Superior temporal gyrus (tissue), 1 donor: ENCODE results near the gene NPHP4.

Experiments used
- DNase-seq: peaks from one replicate; pipeline ENCODE4 v3.0.0-alpha.2; 2016; ENCODE audit errors: extremely low spot score

The NPHP4 gene

DNA sequence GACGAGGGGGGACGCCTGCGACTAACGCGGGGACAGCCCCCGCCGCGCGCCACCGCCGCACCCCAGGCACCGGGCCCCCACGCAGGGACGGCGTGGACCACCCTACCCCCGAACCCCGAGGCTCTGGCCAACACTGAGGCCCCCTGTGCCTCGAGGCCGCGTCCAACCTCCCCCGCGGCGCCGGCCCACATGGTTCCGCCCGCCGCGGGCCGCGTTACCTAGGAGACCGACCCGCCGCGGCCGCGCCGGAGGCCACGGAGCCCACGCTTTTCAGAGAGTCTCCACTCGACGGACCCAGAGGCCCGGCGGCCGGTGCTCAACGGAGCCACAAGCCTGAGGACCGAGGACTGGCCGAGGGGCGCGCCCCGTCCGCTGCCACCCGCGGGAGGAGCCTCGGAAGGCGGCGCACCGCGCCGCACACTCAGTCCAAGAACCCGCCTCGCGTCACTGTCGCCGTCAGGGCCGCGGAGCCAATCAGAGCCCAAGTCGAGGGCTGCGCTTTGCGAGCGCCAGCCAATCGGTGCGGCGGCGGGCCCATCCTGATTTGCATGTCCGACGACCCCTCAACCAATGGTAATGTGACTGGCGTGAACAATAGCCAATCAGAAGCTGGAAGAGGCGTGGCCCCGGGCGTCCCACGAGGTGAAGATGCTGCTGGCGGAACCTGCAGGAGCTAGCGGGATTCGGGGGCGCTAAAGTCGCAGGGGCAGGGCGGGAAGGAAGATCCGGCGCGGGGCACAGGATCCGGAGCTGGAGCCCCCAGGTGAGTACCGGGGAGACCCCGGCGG is at the start of gene NPHP4:
TSS of gene NPHP4 (minus strand) at position 400 of the 788 bp plus-strand sequence. CDS start 6,136 bp downstream, outside the sequence.
- peak; percentile 100 for DNase-seq

DNA sequence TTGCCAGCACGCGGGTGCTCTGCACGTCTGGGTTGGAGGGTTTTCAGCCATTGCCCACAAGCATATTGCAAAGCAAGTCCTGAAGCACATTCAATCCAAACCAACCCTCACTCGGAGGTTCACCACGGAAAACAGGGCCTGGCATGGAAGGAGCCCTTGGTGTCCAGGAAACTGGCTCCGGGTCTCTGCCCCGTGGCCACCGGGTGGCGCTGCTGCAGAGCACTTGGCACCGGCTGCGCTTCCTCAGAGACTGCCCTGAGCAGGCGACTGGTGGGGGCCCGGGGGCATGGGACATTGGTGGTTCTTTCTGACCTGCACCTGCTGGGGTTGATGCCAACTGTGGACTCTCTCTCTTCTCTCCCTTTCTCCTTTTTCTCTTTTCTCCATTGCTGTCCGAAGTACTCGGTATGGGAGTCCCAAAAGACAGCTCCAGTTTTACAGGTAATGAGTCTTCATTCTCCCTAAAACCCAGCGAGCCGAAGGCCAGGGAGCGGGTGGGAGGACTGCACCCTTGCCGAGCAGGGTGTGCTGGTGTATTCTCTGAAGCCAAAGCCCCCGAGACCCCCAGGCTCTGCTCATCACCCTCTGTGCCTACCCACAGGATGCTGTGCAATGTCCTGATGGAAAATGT is 49.3 kb upstream of the NPHP4 start:
- DNase-seq: no peak

DNA sequence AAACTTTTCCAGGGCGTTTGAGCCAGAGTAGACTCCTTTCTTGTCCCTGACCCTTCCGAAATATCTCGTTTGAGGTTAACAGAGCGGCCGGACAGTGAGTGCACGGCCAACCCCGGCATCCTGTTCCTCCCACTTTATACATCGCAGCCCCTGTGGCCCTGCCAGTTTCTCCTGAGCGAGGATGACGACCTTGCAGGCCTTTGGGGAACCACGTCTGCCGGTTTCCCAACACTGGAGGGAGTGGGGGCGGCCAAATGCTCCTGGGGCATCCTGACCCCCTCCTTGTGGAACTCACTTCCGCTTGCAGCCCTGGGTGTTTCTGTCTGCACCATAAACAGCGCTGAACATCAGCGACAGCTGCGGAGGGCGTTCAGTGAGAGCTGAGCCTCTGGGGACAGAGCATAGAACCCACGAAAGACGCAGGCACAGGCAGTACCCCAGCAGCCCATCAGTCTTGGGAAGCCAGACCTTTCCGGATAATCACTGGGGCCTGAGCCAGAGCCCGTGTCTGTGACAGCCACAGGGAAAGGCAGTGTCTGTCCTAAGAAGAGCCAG is 48.7 kb upstream of the NPHP4 start:
- DNase-seq: no peak

DNA sequence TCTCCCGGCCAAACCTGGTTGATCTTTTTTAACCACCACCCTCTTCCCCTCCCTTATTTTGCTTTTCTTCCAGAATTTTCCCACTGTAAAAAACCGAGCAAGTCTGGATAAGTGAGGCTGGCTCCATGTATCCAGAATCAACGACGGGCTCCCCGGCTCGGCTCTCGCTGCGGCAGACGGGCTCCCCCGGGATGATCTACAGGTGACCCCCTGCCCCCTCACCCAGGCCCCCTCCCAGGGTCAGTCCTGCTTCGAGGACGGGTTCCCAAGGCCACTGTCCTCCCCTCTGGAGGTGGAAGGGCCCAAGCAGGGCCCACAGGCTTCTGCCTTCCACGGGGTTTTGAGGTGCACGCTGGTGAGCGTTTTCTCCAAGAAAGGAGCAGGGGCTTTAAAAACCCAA is 48.2 kb upstream of the NPHP4 start:
- DNase-seq: no peak

DNA sequence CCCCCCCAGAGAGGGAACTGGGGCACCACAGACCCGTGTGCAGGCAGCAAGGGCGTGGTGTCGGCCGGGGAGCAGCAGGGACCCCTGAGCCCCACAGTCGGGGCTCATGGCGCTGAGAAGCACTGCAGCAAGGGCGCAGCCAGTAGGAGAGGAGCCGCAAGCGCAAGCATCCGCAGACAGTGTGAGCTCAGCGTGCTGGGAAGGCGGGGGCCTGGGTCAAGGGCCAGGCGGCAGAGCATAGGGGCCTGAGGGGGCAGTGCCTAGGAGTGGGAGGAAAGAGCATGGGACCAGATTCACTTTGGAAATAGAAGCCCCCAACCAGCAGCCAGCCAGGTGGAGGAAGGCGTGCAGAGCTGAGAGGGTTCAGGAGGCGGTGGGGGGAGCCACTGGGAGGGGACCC is 46.8 kb upstream of the NPHP4 start:
- no peak for DNase-seq

DNA sequence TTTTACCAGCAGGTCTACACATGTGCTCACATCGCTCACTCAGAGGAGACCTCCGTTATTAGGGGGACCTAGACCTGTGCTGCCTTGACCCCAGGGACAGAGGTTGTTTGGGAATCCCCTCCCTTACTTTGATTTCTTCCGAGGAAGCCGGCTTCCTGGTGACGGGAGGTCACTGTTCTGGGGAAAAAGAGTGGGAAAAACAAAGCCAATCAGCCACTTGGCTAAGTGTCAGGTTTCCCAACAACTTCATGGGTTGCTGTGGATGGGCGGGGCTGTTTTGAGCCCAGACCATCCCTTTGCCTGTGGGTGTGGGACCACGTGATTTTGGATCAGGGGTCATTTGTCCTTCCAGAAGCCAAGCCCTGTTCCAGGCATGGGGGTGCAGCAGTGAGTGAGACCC is 46.4 kb upstream of the NPHP4 start:
- DNase-seq: no peak

DNA sequence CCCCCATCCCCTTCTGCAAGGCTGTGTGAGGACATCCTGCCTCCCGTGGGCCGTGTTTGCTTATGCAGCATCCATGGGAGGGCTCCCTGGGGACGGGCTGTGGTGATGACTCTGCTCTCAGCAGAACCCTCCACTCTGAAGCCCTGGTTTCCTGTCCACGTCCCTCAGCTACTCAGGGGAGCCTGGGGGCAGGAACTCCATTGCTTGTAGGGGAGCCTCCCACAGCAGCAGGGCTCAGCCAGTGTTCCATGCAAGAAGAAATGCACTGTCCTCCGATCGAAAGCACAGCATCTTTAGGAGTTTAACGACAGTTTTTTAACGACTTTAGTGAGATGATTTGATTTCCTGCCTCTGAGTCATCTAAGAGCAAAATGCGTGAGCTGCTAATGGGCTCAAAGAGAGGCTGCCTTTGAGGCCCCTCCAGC is 45.1 kb upstream of the NPHP4 start:
- DNase-seq: no peak

DNA sequence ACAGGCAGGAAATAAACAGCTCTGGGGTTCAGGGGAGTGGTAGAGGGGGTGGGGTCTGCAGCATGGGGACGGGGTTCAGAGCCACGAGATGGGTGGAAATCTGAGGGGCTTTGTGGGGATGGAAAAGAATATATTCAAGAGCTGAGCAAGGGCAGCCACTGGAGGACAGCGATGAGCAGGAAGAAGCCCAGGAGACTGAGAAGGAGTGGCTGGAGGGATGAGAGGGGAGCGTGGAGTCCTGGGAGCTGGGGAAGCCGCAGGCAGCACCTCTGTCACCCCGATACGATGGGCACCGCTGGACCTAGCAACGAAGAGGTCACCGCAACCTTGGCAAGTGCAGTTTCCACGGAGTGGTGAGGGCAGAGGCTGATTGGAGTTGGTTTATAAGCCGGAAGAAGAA is 43.5 kb upstream of the NPHP4 start:
- no peak for DNase-seq

DNA sequence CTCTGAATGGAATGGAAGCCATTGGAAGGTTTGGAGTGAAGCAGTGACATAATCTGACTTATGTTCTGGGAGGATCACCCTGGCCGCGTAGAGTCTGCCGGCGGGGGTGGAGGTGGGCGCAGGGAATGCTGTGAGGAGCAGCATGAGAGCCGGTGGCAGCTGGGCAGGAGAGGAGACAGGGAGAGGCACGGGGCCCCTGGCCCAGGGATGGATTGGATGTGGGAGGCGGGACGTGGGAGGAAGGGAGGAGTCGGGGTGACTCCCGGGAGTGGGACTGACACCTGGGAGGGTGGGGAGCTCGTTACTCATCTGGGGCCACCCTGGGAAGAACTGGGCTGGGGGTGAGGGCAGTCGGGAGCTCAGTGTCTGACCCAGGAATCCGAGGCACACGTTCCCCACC is 43.1 kb upstream of the NPHP4 start:
- DNase-seq: no peak

DNA sequence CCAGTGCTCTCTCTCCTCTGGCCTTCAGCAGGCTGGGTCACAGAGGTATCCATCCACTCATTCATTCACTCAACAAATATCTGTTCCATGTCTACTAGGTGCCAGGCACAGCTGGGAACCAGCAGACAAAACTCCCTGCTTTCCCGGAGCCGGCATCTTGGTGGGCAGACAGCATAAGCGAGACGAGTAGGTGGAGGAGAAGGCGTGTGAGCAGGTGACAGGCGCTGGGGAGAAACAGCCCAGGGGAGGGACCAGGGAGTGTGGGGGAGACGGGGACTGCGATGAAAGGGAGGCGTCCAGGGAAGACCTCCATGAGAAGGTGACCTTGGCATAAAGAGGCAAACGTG is 42.5 kb upstream of the NPHP4 start:
- no peak for DNase-seq

DNA sequence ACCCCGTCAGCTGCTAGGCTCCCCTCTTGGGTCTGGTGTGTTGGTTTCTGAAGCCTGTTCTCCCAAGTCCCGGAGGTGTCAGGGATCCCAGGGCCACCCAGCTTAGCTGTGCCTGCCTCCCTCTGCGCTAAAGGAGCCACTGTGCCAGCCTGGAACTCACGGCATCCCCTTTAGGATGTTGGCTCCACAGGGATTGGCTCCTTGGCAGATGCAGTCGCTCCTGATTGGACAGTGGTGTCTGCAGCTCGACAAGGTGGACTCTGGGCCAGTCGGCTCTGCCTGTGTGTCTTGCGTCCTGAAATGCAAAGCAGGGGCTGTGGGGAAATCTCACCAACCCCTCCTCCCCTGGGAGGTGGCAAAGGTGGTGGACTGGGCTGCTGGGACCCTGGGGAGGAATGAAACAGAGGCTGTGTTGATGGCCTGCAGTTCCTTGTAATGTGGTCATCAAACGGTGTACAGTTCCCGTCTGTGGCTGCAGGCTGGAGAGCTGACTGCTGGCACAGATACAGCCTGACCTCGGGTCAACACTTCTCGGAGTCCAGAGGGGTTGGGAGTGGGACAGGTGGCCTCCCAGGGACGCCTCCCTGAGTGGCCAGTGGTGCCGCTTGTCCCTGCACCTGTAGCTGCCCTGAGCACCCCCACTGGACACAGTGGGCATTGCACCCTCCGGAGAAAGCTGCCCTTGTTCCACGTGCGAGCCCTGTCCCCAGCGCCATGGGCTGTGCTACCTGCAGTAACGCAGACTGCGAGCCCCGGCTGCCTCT is 41.9 kb upstream of the NPHP4 start:
- peak; percentile 73 for DNase-seq

DNA sequence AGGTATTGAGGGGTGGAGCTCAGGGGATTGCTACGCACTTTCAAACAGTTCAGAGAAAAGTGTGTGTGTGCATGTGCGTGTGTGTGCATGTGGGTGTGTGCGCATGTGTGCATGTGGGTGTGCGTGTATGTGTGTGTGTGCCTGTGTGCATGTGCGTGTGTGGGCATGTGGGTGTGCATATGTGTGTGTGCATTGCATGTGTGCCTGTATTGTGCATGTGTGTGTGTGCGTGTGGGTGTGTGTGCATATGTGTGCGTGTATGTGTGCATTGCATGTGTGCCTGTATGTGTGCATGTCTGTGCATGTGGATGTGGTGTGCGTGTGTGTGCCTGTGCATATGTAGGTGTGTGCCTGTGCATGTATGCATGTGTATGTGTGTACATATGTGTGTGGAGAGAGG is 40.9 kb upstream of the NPHP4 start:
- no peak for DNase-seq

DNA sequence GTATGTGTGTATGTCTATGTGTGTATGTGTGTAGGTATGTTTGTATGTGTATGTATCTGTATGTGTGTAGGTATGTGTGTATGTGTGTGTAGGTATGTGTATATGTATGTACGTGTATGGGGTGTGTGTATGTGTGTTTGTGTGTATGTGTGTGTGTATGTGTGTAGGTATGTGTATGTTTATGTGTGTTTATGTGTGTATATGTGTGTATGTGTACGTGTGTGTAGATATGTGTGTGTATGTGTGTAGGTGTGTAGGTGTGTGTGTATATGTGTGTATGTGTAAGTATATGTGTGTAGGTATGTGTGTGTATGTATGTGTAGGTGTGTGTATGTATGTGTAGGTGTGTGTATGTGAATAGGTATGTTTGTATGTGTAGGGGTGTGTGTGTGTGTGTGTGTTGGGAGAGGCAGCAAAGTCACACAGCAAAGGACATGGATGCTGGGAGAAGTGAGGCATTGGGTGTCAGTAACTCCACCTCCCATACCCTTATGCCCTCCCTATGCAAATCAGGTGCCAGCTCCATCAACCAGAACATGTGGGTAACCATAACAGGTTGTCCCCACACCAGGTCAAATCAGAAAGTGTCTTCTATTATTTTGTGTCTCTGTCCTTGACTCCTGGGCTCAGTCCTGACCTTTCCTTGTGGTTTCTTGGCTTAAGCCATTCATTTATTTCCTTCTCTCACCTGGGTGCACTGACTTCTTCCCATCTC is 38.5 kb upstream of the NPHP4 start:
- DNase-seq: no peak

DNA sequence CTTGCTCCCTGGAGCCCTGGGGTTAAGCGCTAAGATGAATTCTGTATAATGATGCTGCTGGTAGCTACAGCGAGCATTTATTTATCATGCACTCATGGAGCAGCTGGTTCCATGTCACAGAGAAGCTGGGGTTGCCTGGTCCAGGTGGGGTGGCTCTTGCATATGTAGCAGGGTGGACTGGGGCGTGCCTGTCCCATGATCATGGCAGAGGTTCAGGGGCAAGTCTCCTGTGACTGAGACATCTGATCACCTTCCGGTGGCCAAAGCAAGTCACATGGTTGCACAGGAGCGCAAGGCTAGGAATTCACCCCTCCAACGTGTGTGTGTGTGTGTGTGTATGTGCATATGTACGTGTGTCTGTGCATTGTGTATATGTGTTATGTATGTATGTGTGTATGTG is 37.9 kb upstream of the NPHP4 start:
- DNase-seq: no peak

DNA sequence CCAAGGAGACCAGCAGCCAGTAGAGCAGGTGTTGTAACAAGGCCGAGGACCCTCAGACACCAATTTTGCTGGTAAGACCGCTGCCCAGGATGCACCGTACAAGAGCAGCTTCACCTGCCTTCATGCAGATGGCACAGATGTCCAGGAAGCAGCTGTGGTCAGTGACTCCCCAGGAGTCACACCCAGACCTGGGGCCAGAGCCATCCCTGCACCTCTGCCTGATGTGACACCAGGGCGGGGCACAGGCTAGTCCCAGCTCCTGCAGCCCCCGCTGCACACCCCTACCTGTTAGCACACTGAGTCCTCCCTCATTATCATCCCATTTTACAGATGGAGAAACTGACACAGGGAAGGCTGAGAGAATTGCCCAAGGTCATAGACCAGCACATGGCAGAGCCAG is 37.1 kb upstream of the NPHP4 start:
- no peak for DNase-seq

DNA sequence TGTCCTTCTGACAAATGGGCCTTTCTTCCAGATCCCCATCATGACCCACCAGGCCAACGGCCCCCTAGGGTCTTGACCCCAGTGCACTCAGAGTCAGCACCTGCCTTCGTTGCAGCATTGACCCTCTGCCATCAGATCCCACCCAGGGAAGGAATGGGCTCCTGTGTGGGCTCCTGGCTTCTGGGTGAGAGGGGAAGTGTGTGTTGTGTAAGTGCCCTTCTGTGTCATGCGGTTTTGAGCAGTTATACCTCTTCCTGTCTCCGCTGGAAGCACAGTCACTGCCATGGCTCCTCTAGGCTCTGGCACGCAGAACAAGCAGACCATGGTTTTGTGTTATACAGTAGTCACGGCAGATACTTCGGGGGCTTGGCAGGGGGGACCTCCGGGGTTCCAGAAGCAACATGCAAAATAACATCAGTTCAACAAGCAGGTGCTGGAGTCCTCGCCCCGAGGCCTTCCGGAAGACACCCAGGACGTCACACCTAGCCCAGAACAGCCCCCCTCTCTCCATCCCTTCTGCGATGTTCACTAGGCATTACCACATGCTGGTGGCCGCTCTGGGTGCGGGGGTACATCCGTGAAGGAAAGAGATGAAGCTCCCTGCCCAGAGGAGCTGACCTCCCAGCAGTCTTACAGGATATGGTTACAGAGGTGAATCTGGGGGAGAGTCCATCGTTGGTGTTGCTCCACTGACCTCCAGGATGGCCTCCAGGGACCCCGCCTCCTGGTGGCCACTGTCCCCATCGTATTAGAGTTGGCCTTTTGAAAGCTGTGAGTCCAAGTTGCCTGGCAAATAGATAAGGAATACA is 36.0 kb upstream of the NPHP4 start:
- DNase-seq: no peak

DNA sequence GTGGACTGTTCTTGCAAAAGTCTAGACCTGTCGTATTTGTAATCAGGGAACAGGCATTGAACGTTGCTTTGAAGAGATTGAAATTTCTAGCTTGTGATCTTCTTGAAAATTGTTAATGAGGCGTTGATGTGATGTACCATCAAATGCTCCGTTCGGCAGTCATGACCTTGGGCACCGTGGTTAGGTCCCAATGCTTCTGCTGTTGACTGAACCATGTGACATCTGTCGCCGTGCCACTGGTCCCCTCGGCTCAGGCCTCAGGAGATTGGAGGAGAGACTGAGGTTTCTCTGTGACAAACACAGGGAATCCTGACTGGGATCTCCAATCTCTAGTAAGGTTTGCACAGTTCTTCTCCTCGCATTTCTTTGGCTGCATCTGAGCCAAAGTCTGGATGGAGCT is 35.4 kb upstream of the NPHP4 start:
- no peak for DNase-seq

DNA sequence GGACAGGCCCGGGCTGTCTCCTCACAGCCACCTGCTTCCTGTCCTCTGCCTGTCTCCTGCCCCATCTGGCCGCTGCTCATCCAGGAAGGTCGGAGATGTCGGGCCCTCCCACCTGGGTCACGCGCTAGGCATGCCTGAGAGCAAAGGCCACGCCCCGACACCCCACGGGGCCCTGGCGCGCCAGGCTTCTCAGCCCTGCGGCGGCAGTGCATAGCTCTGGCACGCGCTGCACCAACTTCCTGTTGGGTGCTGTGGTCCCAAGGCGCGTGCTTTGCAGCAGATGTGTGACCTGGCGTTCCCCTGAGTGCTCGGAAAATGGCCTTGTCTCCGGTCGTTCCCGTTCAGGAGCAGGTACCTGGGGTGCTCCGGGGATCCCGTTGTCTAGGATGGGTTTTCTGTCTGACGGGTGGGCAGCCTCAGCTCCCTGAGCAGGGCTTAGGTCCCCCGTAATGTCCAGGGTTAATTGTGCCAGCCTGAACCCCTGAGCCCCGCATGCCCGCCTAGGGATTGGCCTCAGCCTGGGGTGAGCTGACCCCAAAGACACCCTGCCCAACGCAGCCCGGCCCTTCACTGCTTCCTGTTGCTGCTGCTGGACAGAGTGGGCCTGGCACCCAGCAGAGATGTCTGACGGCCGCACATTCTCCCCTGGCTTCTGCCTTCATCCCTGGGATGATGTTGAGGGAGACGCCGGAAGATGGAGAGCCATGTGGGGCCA is 34.0 kb upstream of the NPHP4 start:
- DNase-seq: no peak

DNA sequence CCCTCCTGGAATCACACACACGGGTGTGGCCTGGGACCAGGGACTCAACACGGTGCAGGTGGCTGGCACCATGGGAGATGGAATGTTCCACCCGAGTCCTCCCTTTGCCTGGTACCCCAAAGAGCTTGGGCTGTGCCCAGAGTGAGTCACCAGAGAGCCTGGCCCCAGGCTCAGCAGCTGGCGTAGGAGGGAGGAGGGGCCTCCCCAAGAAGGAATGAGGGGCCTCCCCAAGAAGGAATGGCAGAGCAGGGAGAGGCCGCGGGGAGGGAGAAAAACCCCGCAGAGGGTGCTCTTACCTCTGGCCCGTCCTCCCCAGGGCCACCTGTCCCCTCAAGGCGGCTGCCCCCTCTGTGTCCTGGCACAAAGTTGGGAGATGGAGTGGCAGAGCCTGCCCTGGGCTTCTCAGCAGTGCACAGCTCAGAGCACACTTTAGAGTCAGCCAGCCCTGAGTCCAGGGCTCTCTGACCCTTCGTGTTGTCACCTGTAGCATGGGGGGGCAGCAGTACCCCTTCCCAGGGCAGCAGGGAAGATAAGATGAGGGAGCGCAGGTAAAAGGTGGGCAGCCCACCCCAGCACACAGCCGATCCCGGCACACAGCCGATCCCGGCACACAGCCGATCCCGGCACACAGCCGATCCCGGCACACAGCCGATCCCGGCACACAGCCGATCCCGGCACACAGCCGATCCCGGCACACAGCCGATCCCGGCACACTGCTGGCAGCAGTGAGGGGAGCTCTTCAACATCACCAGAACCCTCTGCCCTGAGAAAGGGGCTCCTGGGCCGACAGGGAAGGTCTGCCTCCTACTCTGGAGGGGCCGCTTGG is 33.3 kb upstream of the NPHP4 start:
- DNase-seq: no peak

DNA sequence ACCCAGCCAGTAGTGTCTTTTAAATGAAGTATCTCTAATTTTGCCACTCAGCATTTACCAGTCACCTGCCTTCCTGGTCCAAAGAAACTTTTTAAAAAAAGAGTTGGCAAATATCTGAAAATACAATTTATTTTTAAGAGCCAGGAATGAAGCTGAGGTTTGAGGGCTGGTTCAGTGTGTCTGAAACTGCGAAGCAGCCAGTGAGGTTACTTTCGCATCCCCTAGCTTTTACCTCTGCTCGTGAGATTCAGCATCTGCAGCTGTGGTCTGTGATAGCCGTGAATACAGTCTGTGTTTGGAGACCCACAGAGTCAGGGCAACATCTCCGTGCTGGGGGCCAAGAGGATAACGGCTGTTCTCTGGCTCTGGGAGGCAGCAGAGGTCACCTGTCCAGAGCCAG is 32.2 kb upstream of the NPHP4 start:
- DNase-seq: no peak
